ENCODE results near the gene C1orf226.

DNA sequence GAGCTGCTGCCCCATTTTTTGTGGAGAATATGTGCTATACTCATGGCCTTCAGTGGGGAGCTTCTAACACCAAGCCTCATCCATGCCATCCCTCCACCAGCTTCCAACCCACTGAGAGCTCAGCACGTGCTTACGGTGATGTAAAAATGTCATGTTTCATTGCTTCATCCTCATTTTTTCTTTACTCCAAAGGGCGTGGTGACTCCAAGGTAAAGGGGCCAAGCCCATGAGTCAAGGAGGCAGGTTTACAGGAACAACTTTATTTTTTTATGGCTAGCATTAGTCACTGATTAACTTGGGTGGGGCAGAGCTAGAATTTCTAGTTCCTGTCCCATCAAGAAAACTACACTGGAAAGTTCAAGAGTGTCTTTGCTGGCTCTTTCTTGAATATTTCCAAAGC, at the start of gene C1orf226:
- TF ChIP-seq, protein P1, sequence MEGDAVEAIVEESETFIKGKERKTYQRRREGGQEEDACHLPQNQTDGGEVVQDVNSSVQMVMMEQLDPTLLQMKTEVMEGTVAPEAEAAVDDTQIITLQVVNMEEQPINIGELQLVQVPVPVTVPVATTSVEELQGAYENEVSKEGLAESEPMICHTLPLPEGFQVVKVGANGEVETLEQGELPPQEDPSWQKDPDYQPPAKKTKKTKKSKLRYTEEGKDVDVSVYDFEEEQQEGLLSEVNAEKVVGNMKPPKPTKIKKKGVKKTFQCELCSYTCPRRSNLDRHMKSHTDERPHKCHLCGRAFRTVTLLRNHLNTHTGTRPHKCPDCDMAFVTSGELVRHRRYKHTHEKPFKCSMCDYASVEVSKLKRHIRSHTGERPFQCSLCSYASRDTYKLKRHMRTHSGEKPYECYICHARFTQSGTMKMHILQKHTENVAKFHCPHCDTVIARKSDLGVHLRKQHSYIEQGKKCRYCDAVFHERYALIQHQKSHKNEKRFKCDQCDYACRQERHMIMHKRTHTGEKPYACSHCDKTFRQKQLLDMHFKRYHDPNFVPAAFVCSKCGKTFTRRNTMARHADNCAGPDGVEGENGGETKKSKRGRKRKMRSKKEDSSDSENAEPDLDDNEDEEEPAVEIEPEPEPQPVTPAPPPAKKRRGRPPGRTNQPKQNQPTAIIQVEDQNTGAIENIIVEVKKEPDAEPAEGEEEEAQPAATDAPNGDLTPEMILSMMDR (IDR thresholded peaks at IDR 0.05; ENCODE audit: low read depth, low read length, missing input control), result no peak
- no peak for TF ChIP-seq RAD21 (IDR thresholded peaks at IDR 0.05)

Measured in liver (tissue), 3 donors.